Fibroblast of lung (primary cell): ENCODE data around the gene NRTN. TPM values are rescaled to one million over a fixed set of nuclear protein-coding genes. Genes with fewer than 3 reads are reported as not detected.

ENCODE experiments used
- DNase-seq, 2 donors: peaks; one replicate each; pipeline versions ENCODE4 v3.0.0 to v3.0.0-alpha.2; 2010; ENCODE audit warnings: low read depth in 2 of 2
- H2AFZ ChIP-seq: 2 replicates; pipeline ENCODE4 v1.5.1; 2012; ENCODE audit warnings: low read length, control low read depth, inconsistent platforms
- H3K27ac ChIP-seq: 2 replicates; pipeline ENCODE4 v1.5.1; 2011; ENCODE audit warnings: low read length, control low read depth; ENCODE audit not compliant: insufficient read depth
- H3K27me3 ChIP-seq: 2 replicates; pipeline ENCODE4 v1.5.1; 2011; ENCODE audit warnings: mild to moderate bottlenecking, low read length; ENCODE audit not compliant: control insufficient read depth, insufficient read depth
- H3K36me3 ChIP-seq: 2 replicates; pipeline ENCODE4 v1.5.1; 2011; ENCODE audit warnings: low read length; ENCODE audit not compliant: control insufficient read depth, insufficient read depth
- H3K4me1 ChIP-seq: 2 replicates; pipeline ENCODE4 v1.5.1; 2011; ENCODE audit warnings: low read length; ENCODE audit not compliant: control insufficient read depth, insufficient read depth; ENCODE audit errors: extremely low read depth
- H3K4me2 ChIP-seq: 2 replicates; pipeline ENCODE4 v1.5.1; 2011; ENCODE audit warnings: low read length, control low read depth; ENCODE audit not compliant: insufficient read depth; ENCODE audit errors: extremely low read depth
- H3K4me3 ChIP-seq, 4 experiments: fragments of 200-600 bp in 1 of 4; sonication (generic) in 1 of 4; replicated peaks in 1 of 4; 2 replicates each; pipeline ENCODE4 v1.5.1; 2011 to 2016; ENCODE audit warnings: low read length in 4 of 4, low read depth in 3 of 4, mild to moderate bottlenecking in 3 of 4, control low read depth in 2 of 4, inconsistent platforms in 1 of 4, mixed read lengths in 1 of 4; ENCODE audit not compliant: insufficient read depth in 1 of 4; ENCODE audit errors: control extremely low read depth in 1 of 4
- H3K79me2 ChIP-seq: 2 replicates; pipeline ENCODE4 v1.5.1; 2012; ENCODE audit warnings: mild to moderate bottlenecking, low read length, inconsistent platforms; ENCODE audit not compliant: control insufficient read depth, insufficient read depth
- H3K9ac ChIP-seq: 2 replicates; pipeline ENCODE4 v1.5.1; 2011; ENCODE audit warnings: mild to moderate bottlenecking, low read length, control low read depth; ENCODE audit not compliant: insufficient read depth
- H3K9me3 ChIP-seq: 2 replicates; pipeline ENCODE4 v1.5.1; 2012; ENCODE audit warnings: low read depth, low read length; ENCODE audit not compliant: control insufficient read depth, insufficient read depth
- H4K20me1 ChIP-seq: 2 replicates; pipeline ENCODE4 v1.5.1; 2011; ENCODE audit warnings: low read length; ENCODE audit not compliant: control insufficient read depth, insufficient read depth; ENCODE audit errors: extremely low read depth
- CTCF ChIP-seq, 2 donors: IDR thresholded peaks in 1 of 2; conservative IDR thresholded peaks in 1 of 2; 1 replicate in 1 of 2; 2 replicates in 1 of 2; pipeline ENCODE4 v1.5.1; 2011 to 2012; ENCODE audit warnings: low read length in 2 of 2, control low read depth in 1 of 2, inconsistent platforms in 1 of 2, low read depth in 1 of 2, mild to moderate bottlenecking in 1 of 2
- EZH2 ChIP-seq: IDR thresholded peaks from 2 replicates; pipeline ENCODE4 v1.5.1; 2012; ENCODE audit warnings: low read length, control low read depth, mild to moderate bottlenecking; ENCODE audit errors: missing control alignments
- polyA plus RNA-seq, 2 donors: library from polyadenylated mRNA; depleted of rRNA in 1 of 2; stranded (reverse) in 1 of 2; unstranded in 1 of 2; fragments of >200 nt; gene quantifications; 2 replicates each; pipeline ENCODE4 v1.2.1, GENCODE V29; 2011 to 2012; ENCODE audit warnings: missing spikeins in 1 of 2
- total RNA-seq: library from RNA; depleted of rRNA; stranded (reverse); fragments of >200 nt; gene quantifications from 2 replicates; pipeline ENCODE4 v1.2.1, GENCODE V29; 2014

Gene NRTN
- total and polyA plus RNA-seq, 2 donors (not counting 1 experiment from before 2014, with no cell fraction given), result 0.11 to 0.50 TPM

GRCh38 chr19:5820785-5821184 lies 15.9 kb downstream of the NRTN start:
- H3K4me3 ChIP-seq, result no peak overlapping the region
- no peak for TF ChIP-seq CTCF (conservative IDR thresholded peaks at IDR 0.05 in 1 of 2, IDR thresholded peaks at IDR 0.05 in 1 of 2; ENCODE audit: low read depth in 1 of 2, low read length in 2 of 2)
- no peak for TF ChIP-seq EZH2
- no peaks in the 10 kb centered on the region for H3K9me3 ChIP-seq
- H4K20me1 ChIP-seq, result no peaks in the 10 kb centered on the region
- no peaks in the 10 kb centered on the region for H3K36me3 ChIP-seq
- H2AFZ ChIP-seq, result no peak overlapping the region
- H3K4me1 ChIP-seq, result no peaks in the 10 kb centered on the region
- no peak overlapping the region for H3K27ac ChIP-seq
- H3K9ac ChIP-seq, result no peak overlapping the region
- DNase-seq, result no peak
- H3K4me2 ChIP-seq, result no peak overlapping the region
- peaks cover 3% of the 10 kb centered on the region for H3K27me3 ChIP-seq
- H3K79me2 ChIP-seq, result no peaks in the 10 kb centered on the region

- Histone ChIP-seq H3K9ac (no peak overlapping the region), H3K4me2 (no peak overlapping the region), H3K27me3 (peaks cover 3% of the 10 kb centered on the region), H3K27ac (no peak overlapping the region), H2AFZ (no peak overlapping the region), H3K79me2 (no peaks in the 10 kb centered on the region), H3K4me3 (no peak overlapping the region), H3K9me3 (no peaks in the 10 kb centered on the region), H3K4me1 (no peaks in the 10 kb centered on the region), H4K20me1 (no peaks in the 10 kb centered on the region), H3K36me3 (no peaks in the 10 kb centered on the region)
- no peak for DNase-seq
- TF ChIP-seq EZH2 (no peak), CTCF (conservative IDR thresholded peaks at IDR 0.05 in 1 of 2, IDR thresholded peaks at IDR 0.05 in 1 of 2; ENCODE audit: low read depth in 1 of 2, low read length in 2 of 2) (no peak)
These were observed 16.8 kb downstream of the NRTN start for GRCh38 chr19:5821521-5822180.

GRCh38 chr19:5822181-5822844 lies 17.4 kb downstream of the NRTN start:
- no peak for TF ChIP-seq CTCF (conservative IDR thresholded peaks at IDR 0.05 in 1 of 2, IDR thresholded peaks at IDR 0.05 in 1 of 2; ENCODE audit: low read depth in 1 of 2, low read length in 2 of 2)
- no peak for TF ChIP-seq EZH2
- H3K27me3 ChIP-seq, result peaks cover 3% of the 10 kb centered on the region
- no peak for DNase-seq
- H3K4me3 ChIP-seq, result no peak overlapping the region
- H3K27ac ChIP-seq, result no peak overlapping the region
- H3K4me2 ChIP-seq, result no peak overlapping the region
- no peaks in the 10 kb centered on the region for H4K20me1 ChIP-seq
- H3K79me2 ChIP-seq, result no peaks in the 10 kb centered on the region
- no peaks in the 10 kb centered on the region for H3K4me1 ChIP-seq
- H2AFZ ChIP-seq, result no peak overlapping the region
- H3K9me3 ChIP-seq, result no peaks in the 10 kb centered on the region
- H3K9ac ChIP-seq, result no peak overlapping the region
- no peaks in the 10 kb centered on the region for H3K36me3 ChIP-seq
